Astrocyte of the hippocampus (primary cell): Measurements from ENCODE around the gene GUCD1.
"Not testable (repeated sequence)": the region's sequence is repeated elsewhere in the genome, so short reads cannot be mapped to it uniquely, and the experiment has no call there.

Experiments used
- DNase-seq: peaks from one replicate; pipeline ENCODE4 v3.0.0; 2011; ENCODE audit warnings: low read depth, low spot score

Gene GUCD1

DNA sequence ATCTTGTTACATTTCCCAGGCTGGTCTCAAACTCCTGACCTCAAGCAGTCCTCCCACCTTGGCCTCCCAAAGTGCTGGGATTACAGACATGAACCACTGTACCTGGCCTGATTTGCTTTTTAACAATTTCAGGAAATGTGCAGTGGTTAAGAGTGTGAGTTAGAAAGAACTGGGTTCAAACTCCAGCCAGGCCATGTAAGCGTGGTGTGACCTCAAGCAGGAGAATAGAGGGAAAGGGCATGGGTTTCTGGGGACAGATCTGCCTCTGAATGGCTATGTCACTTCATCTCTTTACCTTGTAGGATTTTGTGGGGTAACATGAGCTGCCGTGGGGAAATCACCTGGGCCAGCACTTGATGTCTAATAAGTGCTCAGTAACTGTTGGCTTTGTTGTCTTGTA is 10.1 kb upstream of the GUCD1 start:
- DNase-seq, result no peak

DNA sequence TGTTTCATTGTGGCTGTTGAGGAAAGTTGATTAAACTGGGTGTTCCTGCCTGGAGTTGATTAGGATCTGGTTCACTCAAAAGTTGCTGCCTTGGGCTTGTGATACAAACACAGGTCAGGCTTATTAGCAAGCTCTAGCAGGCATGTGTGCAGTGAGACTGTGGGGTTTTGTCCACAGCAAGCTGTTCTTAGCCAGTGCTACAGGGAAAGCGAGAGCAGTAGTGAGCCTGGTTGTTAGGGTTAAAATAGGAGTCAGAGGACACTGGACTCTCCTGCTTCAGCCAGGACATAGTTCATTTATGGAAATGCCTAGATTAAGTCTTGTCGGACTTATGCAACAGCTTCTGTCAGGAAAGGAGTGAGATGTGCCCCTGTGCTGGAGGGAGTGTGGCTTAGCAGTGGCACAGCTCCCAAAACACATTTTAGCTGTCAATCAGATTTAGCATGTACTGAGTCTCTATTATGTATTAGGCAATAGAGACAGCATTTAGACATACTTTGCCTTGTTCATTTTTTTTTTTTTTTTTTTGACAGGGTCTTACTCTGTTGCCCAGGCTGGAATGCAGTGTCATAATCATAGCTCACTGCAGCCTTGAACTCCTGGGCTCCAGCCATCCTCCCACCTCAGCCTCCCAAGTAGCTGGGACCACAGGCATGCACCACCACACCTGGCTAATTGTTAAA is 9.6 kb upstream of the GUCD1 start:
- DNase-seq, result no peak

DNA sequence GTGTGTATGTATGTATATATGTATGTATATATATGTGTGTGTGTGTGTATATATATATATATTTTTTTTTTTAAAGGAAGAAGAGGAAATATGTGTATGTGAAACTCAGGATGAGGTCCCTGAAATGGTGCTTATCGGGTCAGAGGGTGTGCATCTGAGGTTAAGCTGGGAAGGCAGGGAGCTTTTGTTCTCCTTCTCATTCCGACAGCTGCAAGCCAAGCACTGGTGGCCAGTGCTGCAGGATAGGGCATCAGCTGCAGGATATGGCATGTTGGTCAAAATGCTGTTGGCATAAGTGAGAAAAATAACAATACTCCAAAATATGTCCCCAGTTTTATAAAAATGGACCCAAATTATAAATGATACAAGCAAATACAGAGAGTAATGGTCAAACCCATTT is 8.3 kb upstream of the GUCD1 start:
- no peak for DNase-seq

DNA sequence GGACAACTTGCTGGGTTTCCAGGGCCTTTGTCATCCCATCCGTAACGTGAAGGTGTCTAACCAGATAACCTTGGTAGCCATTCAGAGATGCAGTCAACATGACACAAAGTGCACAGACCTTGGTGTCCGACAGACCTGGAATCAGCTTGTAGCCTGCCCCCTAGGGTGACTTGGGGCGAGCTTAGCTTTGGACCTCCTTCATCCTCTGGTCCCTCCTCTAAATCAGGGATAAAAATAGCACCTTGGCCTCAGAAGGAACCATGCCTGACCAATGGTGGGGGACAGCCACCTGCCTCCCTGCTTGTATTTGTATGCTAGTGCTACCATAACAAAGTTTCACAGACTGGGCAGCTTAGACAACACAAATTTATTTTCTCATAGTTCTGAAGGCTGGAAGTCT is 4.5 kb upstream of the GUCD1 start:
- DNase-seq, result no peak

DNA sequence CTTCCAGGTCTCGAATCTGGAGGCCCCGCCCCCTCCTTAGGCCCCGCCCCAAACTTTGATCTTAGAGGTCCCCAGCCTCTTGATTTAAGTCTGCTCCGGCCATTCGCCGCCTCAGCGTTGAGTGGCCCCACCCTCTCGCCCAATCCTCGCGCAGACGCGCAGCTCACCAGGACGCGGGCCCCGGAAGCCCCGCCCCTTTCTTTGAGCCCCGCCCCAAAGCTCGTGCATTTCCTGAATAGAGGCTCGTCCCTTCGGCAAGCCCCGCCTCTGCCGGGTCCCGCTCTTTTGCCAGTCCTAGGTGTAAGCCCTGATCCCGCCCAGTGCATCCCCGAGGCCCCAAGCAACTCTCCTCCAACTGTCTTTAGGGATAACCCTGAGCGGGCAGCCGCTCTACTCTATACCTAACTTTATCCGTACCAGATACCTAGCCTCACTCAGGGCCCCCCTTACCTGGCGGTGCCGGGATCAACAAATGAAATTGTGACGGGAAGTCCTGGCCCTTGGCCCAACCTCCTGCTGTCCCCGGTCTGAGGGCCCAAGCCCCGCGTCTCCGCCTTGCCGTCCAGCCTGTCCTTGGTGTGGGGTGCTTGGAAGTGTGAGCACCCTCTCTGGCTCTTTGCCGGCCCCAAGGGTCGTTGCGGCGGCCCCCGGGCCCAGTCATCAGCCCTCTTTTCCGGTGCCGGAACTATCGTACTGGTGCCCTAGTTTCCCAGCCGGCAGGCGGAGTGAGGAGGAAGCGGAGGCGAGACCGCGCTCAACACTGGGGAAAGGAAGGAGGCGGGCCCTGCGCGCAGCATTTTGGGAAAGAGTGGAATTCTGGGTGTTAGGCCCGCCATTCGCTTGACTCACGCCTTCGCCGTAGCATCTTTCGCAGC is 464 bp upstream of the GUCD1 start, which contains the start of gene SNRPD3:
Gene SNRPD3 (plus strand): TSS at position 835 of the 875 bp plus-strand sequence. CDS start 1,676 bp downstream, outside the sequence.
- peak; percentile 99 for DNase-seq

DNA sequence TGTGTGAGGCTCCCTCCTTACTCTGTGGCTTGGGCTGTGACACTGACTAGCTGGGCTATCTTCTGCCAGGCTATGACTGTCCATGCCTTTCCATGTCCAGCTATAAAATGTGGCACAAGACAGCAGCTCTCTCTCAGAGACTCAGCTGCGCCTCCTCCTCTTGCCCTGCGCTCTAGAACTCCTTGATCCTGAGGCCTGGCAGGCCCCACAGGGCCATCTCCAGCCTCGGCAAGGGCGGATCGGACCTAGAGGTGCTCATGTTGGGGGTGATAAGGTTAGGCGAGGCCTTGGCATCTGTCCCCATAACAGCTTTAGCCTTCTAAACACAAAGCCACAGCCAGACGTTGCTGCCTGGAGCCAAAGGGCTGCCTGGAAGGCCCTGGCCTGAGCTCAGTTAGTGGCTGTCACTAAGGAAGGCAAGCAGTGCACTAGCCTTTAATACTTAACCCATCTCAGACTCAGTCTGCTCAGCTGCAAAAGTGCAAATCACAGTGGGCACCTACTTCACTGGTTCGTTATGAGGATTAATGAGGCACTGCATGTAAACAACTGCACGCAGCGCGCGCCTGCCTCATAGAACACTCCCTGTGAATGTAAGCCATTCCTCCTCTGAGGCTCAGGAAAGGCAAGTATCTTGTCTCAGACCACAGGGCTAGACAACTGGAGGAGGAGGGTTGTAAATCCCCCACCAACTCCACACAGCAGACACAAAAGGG is 1.2 kb downstream of the GUCD1 start:
- no peak for DNase-seq

DNA sequence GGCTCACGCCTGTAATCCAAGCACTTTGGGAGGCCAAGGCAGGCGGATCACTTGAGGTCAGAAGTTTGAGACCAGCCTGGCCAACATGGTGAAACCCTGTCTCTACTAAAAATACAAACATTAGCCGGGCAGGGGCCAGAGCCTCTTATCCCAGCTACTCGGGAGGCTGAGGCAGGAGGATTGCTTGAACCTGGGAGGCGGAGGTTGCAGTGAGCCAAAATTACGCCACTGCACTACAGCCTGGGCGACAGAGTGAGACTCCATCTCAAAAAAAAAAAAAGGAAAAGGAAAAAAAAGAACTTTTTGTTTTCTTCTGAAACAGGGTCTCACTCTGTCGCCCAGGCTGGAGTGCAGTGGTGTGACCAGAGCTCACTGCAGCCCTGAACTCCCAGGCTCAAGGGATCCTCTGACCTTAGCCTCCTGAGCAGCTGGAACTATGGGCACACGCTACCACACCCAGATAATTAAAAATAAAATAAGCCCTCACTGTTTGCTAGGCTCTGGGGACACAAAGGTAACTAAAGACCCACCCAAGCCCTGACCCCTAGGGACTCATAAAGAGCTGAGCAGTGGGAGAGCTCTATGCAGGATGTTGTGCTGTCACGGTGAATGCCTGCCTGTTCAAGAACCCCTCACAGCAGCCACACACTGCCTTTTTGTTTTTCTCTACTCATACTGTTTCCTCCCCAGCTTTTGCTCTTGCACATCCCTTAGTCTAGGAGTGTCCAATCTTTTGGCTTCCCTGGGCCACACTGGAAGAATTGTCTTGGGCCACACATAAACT is 2.2 kb downstream of the GUCD1 start:
- DNase-seq, result not testable (repeated sequence)

DNA sequence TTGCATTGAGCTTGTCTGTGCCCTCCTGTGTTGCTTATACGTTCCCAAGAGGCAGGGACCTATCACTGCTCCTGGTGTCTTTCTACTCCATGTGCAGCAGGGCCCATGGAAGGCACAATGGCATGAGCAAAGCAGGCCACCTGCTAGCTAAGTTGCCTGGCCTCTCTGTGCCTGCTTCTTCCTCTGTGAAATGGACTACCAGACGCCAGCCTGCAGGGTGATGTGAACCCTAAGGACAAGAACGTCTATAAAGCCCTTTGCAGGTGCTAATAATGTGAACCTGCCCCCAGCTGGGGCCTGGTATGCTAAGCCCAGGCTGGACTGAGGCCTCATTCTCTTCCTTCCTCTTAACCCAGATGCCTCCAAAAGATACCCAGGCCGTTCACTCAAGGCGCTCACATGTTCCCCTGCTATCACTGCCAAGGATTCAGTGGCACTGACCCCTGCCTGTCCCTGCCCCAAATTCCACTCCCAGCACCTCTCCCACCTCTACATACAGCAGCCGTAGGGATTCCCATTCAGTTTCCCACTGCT is 4.0 kb downstream of the GUCD1 start:
- no peak for DNase-seq

DNA sequence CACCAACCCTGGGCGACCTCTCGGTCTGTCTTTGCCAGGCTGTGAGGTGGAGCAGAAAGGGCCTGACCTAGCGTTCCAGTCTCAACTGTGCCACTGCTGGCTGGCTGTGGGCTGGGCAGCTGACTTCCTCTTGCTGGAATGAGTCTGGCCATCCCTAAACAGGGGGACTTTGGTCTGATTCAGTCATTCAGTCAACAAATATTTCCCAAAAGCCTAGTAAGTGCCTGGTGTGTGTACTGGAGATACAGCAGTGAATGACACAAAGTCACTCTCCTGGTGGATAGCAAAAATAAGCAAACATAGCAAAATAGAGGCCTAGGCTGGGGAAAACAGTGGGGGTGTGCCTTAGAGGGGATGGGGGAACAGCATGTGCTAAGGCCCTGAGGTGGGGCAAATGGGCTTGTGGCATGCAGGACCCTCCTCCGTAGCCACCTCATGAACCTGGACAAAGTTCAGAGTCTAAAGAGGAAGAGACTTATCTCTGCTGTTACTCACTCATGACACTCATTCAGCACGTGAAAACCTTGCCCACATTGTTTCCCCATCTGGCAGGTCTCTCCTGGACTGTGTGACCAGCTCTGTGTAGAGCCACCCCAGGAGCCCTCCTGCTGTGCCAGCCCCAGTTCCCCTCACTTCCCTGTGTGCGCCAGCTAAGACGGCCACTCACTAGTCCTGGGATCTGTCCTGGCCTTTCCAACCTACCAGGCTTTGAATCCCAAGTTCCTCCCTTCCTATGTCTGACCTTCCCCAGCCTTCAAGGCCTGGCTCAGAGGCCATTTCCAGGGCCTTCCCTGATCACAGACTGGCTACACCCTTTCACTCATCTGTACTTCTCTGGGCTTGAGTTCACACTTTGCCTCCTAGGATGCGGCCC is 4.7 kb downstream of the GUCD1 start:
- DNase-seq, result no peak

DNA sequence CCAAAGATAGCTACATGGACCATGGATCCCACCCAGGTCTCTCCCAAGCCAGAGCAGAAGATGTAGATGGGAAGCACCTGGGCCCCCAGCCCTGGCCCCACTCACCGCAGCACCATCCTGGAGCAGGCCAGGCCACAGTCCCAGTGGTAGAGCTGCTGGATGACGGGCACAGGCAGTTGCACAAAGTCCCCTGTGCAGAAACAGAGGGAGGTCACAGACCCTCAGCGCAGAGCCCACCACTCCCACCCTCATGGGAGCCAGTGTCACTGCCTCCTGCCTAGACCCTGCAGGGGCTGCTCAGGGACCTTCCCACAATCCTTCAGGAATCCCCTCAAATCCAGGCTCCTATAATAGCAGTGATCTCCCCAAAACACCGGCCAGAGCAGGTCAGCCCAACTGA is 6.1 kb downstream of the GUCD1 start:
- DNase-seq, result no peak

DNA sequence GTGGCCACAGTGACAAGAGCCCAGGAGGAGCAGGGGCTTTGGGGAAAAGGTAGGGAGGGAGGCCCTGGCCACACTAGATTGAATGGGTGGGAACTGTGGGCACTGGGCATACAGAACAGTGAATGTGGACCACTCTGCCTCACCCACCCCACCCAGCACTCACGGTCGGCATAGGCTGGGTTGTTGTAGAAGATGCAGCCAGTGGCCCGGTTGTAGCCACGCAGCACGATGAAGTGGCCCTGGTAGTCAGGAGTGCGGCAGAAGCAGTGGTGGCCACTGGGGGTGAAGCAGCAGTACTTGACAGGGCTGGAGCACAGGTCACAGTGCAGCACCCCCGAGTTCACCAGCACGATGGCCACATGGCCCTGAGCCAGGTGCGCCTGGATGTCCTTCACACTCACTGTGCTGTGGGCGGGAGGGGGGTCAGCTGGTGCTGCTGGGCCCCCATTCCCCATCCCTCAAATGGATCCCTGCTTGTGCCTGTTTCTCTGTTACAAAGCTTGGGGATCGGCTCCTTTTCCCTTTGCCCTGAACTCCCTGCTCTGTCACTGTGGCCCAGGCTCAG is 11.2 kb downstream of the GUCD1 start:
- DNase-seq, result no peak

DNA sequence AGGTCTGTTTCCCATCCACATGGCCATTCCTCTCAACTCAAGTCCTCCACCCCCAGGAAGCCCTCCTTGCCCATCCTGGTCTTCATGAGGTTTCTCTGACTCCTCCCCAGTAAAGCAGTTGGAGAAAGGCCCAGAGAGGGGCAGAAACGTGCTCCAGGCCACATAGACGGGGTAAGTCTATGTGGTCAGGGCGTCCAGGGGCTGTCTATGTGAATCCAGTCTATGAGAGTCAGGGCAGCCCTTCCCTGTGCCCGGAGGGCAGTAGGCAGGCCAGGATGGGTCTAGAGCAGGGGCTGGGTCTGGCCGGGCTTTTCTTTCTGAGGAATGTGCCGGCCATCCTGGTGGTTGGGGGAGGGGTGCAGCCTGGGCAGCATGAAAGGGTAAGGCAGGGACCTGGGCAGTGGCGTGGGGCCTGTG is 11.7 kb downstream of the GUCD1 start:
- no peak for DNase-seq

DNA sequence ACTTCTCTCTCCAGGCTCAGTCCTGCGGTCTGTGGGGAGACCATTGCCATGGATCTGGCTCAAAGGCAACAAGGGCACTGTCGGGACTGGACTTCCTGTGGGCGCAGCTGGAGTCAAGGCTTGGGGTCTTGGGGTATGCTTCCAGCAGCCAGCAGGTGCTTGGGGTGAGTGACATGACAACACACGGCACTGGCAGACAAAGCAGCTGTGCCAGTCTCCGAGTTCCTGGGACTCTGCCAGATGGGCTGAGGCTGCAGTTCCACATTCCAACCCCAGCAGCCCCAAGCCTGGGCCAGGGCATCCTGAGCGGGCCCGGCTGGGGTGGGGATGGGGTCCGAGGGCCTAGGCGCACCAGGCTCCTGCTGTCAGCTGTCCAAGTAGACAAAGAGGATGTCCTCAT is 12.3 kb downstream of the GUCD1 start:
- no peak for DNase-seq

DNA sequence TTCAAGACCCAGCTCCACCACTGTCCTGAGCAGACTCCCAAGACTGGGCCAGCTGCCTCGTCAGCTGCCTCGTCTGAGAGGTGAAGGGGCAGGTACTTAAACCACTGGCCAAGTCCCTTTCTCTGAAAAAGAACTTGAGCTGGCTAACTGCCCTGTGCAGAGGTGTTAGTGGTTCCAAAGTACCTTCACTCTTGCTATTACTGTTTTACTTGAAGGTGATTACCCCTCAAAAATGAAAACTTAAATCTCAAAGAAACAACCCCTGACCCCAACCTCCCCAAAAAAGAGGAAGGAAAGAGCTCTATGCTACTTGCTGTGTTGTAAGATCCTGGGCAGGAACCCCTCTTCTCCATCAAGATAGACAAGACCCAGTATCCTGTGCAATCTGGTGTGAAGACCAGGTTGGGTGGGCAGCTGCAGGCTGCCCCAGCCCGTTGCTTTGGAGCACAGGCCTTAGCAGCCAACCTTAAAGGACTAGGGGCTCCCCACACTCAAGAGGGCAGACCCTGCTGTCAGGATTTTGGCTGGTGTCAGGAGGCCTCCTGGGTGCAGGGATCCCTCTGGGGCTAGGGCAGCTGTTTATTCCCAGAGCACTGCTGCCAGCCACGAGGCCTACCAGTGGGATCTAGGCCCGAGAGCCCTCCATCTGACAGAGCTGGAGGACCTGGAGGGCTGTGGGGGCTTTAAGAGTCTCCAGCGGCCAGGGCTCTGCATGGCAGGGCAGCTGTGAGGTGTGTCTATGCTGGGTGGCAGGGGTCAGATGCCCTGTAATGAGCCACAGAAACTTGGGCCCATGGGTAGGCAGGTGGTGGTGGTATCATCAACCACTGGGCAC is 13.0 kb downstream of the GUCD1 start:
- no peak for DNase-seq

DNA sequence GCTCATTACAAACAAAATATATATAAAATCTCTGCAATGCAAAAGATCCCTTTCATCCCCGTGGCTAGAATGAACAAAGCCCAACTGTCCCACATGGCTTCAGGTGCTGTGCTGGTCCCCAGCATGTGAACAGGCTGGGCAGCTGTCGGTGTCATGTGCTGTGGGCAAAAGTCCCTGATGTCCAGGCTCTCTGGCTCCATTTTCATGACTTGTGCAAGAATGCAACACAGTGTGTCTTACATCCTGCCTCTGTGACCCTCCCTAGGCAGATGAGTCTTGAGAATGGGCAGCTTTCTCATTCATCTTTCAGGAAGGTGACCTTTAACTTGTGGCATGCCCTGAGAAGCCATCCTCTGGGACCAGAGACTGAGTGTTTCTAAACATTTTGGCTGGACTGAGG is 14.5 kb downstream of the GUCD1 start:
- no peak for DNase-seq

DNA sequence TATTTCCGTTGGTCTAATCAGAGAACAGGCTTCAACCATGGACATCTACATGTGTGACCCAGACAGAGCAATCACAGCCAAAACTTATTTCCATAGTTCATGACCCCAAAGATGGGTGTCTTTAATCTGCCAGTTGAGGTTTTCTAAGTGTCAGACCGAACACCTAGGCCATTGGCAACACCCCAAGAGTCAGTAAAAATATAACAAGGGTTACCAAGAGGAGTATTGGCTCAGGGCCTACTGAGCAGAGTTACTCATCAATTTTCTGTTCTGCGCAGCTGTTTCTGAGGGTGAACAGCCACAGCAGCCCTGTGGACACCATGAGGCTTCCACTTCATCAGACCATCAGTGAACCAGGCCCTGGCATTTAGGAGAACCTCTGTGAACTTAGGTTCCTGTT is 18.8 kb downstream of the GUCD1 start:
- DNase-seq, result no peak

DNA sequence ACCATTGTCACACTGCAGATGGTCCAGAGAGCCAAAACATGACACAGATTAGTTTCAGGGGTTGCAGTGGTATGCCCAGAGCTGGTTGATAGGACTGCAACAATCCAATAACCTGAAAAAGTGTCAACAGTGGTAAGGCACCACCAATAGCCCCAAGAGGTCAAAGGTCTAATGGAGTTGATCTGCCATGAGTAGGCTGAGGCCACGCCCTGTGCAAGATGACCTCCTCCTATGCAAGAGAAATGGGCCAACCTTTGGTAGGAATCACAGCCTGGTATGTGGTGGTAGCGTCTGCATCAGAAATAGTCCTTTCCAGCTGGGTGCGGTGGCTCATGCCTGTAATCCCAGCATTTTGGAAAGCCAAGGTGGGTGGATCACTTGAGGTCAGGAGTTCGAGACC is 19.6 kb downstream of the GUCD1 start:
- DNase-seq, result no peak

DNA sequence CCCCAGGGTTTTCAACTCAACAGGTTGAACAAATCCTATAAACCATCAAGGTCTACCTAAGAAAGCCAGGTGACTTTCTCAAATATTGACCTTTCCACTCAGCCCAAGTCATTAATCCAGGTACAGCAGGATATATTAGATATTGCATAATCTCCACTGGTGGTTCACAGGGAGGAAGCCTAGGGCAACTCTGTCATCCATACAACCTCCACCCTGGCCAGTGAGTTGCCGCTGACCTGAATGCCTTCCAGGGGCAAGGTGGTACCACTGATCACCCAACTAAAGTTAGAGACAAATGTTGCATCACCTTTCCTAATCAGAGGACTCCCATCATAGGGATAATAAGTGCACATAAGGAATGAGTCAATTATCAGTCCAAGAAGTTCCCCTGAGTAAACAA is 22.9 kb downstream of the GUCD1 start:
- DNase-seq, result no peak

DNA sequence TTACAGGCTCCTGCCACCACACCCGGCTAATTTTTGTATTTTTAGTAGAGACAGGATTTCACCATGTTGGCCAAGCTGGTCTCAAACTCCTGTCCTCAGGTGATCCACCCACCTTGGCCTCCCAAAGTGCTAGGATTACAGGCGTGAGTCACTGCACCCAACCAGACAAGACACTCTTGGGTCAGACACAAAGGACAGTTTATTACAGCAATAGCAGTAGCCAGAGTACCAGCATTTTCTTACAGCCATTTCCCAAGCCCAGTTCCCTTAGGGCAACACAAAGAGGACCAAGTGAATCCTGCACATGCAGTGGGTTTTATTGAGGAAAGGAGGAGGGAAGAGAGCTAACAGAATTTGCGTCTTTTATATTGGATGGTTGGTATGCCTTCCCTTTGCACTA is 24.0 kb downstream of the GUCD1 start:
- not testable (repeated sequence) for DNase-seq
